Dermis microvascular lymphatic vessel endothelial cell (primary cell): ENCODE data around the gene GLS. TPM values are rescaled to one million over a fixed set of nuclear protein-coding genes. Genes with fewer than 3 reads are reported as not detected.

Experiments used
- DNase-seq, 2 donors: peaks; one replicate each; pipeline versions ENCODE4 v3.0.0 to v3.0.0-alpha.2; 2010; ENCODE audit warnings: low read depth in 2 of 2
- total RNA-seq: library from RNA; depleted of rRNA; stranded (reverse); fragments of >200 nt; gene quantifications from 2 replicates; pipeline ENCODE4 v1.2.1, GENCODE V29; 2014

Gene GLS
- total RNA-seq, 1 donor from 2014 or later = 117 TPM

GRCh38 chr2:191012845-191013681 is 132.4 kb downstream of the GLS start:
- peak in 1 of 2 donors; percentile 14 for DNase-seq

GRCh38 chr2:191013682-191013931 is 133.0 kb downstream of the GLS start:
- DNase-seq = no peak

GRCh38 chr2:191013932-191014652 is 133.5 kb downstream of the GLS start, which contains the start of gene STAT1:
Gene STAT1 (minus strand): TSS chr2:191014171. CDS start chr2:191010003, 4,168 bp downstream.
- peak; percentile 78 to 95 for DNase-seq

- no peak for DNase-seq
Observed at GRCh38 chr2:191014653-191015020, 134.0 kb downstream of the GLS start.

Other genes with a start within 250 kb of the GLS start
- 24.1 and 34.8 TPM in 2 replicates for gene NAB1, start 231.7 kb upstream of the GLS start, total RNA-seq
- 55.8 and 118 TPM in 2 replicates for gene STAT1, start 133.3 kb downstream of the GLS start, total RNA-seq